NCI-H345 treated with DMSO at 0.1 percent for 48 hours (cell line): ENCODE results near the gene ZBP1.

Experiments used
- DNase-seq: peaks from one replicate; lab custom pipeline; 2025; ENCODE audit not compliant: unreplicated experiment; lab: John Stamatoyannopoulos, UW

Gene ZBP1

GRCh38 chr20:57587989-57588377, 32.2 kb downstream of the ZBP1 start:
- no peak for DNase-seq

GRCh38 chr20:57587278-57587988, 32.8 kb downstream of the ZBP1 start:
- no peak for DNase-seq

GRCh38 chr20:57586943-57587277, 33.3 kb downstream of the ZBP1 start:
- DNase-seq: no peak

- no peak for DNase-seq
Measured at GRCh38 chr20:57586370-57586793, 33.8 kb downstream of the ZBP1 start.

GRCh38 chr20:57585466-57586213, 34.6 kb downstream of the ZBP1 start:
- no peak for DNase-seq

- DNase-seq: no peak
Measured at GRCh38 chr20:57584768-57585461, 35.3 kb downstream of the ZBP1 start.

- no peak for DNase-seq
Measured at GRCh38 chr20:57583289-57584257, 36.7 kb downstream of the ZBP1 start.

- DNase-seq: no peak
Measured at GRCh38 chr20:57582432-57583288, 37.6 kb downstream of the ZBP1 start.

GRCh38 chr20:57582029-57582378, 38.2 kb downstream of the ZBP1 start:
- no peak for DNase-seq

GRCh38 chr20:57581202-57582028, 38.8 kb downstream of the ZBP1 start:
- no peak for DNase-seq

GRCh38 chr20:57580478-57581201, 39.6 kb downstream of the ZBP1 start:
- DNase-seq: no peak

- no peak for DNase-seq
Measured at GRCh38 chr20:57579898-57580447, 40.3 kb downstream of the ZBP1 start.

GRCh38 chr20:57579331-57579897, 40.8 kb downstream of the ZBP1 start:
- DNase-seq: no peak

GRCh38 chr20:57578476-57579165, 41.6 kb downstream of the ZBP1 start:
- no peak for DNase-seq

- no peak for DNase-seq
Measured at GRCh38 chr20:57577679-57578475, 42.3 kb downstream of the ZBP1 start.
